Measurements from ENCODE around the gene PACRG.

The PACRG gene

DNA sequence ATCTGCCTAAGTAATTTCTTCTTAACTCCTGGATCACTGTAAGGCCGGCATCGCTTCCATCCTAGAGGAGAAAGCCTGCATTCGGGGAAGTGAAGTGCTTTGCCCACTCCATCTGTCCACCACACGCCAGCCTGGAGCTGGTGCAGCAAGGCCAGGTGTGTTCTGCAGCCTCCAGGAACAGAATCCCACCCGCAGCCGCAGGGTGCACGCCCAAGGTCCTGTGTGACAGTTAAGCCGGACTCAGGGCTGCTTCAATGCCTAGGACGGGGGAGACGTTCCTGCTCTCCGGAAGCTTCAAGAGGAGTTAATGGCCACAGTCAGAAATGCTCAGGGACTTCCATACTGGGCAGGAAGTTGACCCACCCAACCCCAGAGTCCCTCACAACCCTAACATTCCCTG lies 600.6 kb downstream of the PACRG start:
- Histone ChIP-seq H3K27ac (no peak overlapping the region), H3K9ac (no peak overlapping the region), H3K4me2 (no peak overlapping the region), H4K20me1 (no peaks in the 10 kb centered on the region), H3K4me3 (no peak overlapping the region), H3K36me3 (no peaks in the 10 kb centered on the region), H3K9me3 (no peaks in the 10 kb centered on the region), H3K27me3 (no peaks in the 10 kb centered on the region), H3K4me1 (peaks cover 15% of the 10 kb centered on the region)
- no peak for TF ChIP-seq Cebpa-rat (IDR thresholded peaks at IDR 0.05)

DNA sequence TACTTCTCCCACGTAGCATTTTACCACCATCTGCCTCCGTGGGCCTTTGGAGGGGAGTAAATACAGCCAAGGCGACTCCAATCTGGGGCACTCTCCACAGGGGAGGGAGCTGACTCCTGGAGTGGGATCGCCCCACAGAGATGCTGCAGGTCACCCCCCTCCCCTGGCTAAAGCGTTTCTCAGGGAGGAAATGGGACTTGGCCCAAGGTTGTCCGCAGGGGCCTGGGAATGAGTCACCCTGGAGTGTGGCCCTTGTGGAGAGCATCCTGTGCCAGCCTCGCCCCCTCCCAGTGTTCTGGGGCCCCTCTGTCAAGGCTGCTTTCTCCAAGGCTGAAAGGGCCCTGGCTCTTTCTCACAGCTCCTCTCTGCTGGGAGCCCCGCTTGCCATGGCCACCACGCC lies 602.2 kb downstream of the PACRG start:
- Histone ChIP-seq H3K4me3 (no peak overlapping the region), H4K20me1 (no peaks in the 10 kb centered on the region), H3K27me3 (no peaks in the 10 kb centered on the region), H3K36me3 (no peaks in the 10 kb centered on the region), H3K27ac (no peak overlapping the region), H3K9ac (no peak overlapping the region), H3K9me3 (no peaks in the 10 kb centered on the region), H3K4me1 (peaks cover 14% of the 10 kb centered on the region), H3K4me2 (no peak overlapping the region)
- no peak for TF ChIP-seq Cebpa-rat (IDR thresholded peaks at IDR 0.05)

DNA sequence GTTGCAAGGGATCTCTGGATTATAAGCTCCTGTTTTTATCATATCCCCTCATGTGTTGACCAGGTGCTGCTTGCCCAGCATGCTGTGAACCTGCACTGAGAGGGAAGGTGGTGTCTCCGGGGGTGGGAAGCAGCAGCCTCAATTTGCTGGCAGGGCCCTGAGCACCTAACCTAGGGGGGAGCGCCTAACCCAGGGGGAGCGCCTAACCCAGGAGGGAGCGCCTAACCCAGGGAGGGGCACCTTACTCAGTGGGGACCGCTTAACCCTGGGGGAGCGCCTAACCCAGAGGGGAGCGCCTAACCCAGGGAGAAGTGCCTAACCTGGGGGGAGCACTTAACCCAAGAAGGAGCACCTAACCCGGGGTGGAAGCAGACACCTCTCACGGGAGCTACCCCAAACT lies 603.5 kb downstream of the PACRG start:
- Histone ChIP-seq H3K9me3 (no peaks in the 10 kb centered on the region), H3K27me3 (no peaks in the 10 kb centered on the region), H3K4me3 (no peak overlapping the region), H3K27ac (no peak overlapping the region), H3K4me1 (peaks cover 22% of the 10 kb centered on the region), H3K4me2 (no peak overlapping the region), H4K20me1 (no peaks in the 10 kb centered on the region), H3K9ac (no peak overlapping the region), H3K36me3 (no peaks in the 10 kb centered on the region)
- TF ChIP-seq Cebpa-rat (IDR thresholded peaks at IDR 0.05) = no peak

DNA sequence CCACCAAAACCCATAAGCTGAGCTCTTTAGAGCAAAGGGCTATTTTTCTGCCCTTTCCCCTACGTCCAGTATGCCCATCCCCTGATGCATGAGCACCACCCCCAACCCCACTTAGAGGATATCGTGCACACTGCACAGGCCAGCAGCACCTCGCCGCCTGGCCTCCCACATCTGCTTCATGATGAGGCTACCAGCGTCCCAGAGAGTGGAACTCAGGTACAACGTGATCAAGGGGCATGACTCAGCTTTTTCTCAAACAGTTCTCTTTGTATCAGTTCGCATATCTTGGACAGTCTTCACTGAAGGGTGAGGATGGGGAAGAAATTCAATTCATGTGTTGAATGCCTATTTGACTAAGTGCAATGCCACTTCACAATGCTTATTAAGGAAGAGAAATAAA lies 604.8 kb downstream of the PACRG start:
- no peak overlapping the region for H3K4me3 ChIP-seq
- TF ChIP-seq Cebpa-rat (IDR thresholded peaks at IDR 0.05) = no peak
- H3K27ac ChIP-seq = no peak overlapping the region
- H4K20me1 ChIP-seq = no peaks in the 10 kb centered on the region
- H3K4me2 ChIP-seq = no peak overlapping the region
- no peak overlapping the region for H3K9ac ChIP-seq
- no peaks in the 10 kb centered on the region for H3K27me3 ChIP-seq
- H3K9me3 ChIP-seq = no peaks in the 10 kb centered on the region
- peaks cover 26% of the 10 kb centered on the region for H3K4me1 ChIP-seq
- H3K36me3 ChIP-seq = no peaks in the 10 kb centered on the region

DNA sequence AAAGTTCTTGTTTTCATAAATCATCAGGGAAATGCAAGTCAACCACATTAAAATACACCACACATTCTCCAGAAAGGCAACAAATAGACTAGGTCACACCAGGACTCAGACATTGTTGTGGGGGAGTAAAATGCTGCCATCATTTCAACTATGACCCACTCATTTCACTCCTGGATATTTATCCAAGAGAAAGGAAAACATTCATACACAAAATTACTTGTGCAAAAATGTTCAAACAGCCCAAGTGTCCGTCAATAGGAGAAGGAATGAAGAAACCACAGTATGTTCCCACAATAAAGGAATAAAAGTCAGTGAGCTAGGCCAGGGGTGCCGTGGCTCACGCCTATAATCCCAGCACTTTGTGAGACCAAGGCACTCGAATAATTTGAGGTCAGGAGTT lies 605.3 kb downstream of the PACRG start:
- no peak overlapping the region for H3K4me2 ChIP-seq
- H3K4me1 ChIP-seq = peaks cover 29% of the 10 kb centered on the region
- TF ChIP-seq Cebpa-rat (IDR thresholded peaks at IDR 0.05) = no peak
- no peak overlapping the region for H3K27ac ChIP-seq
- H4K20me1 ChIP-seq = no peaks in the 10 kb centered on the region
- H3K9me3 ChIP-seq = no peaks in the 10 kb centered on the region
- no peak overlapping the region for H3K4me3 ChIP-seq
- no peaks in the 10 kb centered on the region for H3K27me3 ChIP-seq
- H3K9ac ChIP-seq = no peak overlapping the region
- H3K36me3 ChIP-seq = no peaks in the 10 kb centered on the region

DNA sequence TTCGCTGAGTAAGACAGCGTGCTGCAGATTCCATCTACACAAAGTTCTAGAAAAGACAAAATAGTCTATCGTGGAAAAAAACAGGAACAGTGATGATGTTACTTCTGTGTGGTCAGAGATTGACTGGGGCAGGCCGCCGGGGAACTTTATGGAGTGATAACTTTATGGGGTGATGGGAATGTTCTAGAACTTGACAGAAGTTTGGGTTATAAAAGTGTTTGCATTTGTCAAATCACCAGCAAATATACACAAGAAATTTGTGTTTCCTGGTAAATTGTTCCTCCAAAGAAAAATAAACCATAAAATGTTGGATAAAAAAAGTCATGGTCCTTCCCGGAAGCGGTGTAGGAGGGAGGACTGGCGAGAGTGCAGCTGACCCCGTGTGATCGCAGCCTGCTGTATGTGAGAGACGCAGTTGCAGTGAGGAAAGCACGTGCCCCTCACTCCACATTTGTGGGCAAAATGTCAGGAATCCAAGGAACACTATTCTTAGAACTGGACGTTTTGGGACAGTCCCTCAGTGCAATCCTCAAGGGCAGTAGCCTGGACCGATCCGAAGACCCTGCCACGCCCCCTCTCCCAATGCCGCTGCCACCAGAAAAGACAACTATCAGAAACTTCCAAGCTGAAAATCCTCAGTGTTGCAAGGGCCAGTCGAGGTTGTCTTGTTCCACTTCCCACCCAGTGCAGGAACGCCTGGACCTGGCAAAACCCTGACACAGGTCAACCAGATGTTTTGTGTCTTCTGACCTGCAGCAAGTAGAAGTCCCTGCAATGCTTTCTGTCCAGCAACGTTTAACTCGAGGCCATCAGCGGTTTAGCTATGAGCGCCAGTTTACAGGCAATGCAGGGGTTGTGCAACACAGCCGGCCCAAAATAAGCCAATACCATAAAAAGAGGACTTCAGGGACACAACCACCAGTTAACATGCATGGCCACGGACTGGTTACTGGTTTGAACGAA lies 606.2 kb downstream of the PACRG start:
- Histone ChIP-seq H3K27me3 (no peaks in the 10 kb centered on the region), H3K4me1 (peaks cover 39% of the 10 kb centered on the region), H3K9ac (no peak overlapping the region), H3K9me3 (no peaks in the 10 kb centered on the region), H3K36me3 (no peaks in the 10 kb centered on the region), H3K4me3 (no peak overlapping the region), H4K20me1 (no peaks in the 10 kb centered on the region), H3K4me2 (no peak overlapping the region), H3K27ac (no peak overlapping the region)
- TF ChIP-seq Cebpa-rat (IDR thresholded peaks at IDR 0.05) = no peak

DNA sequence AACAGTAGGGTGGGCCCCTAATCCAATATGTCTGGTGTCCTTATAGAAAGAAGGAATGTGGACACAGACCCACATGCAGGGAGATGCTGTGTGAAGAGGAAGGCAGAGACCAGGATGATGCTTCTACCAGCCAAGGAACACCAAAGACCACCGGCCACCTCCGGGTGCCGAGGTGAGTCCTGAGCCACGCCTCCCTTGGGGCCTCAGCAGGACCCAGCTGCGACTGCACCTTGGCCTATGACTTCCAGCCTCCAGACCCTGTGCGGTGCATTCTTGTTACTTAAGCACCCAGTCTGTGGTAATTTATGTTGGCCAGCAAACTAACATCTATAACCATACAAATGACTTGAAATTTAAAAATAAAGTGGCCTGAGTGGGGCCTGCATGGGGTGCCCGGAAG lies 607.3 kb downstream of the PACRG start:
- Histone ChIP-seq H3K4me2 (peak overlapping the region; percentile 86), H3K27me3 (no peaks in the 10 kb centered on the region), H4K20me1 (no peaks in the 10 kb centered on the region), H3K9me3 (no peaks in the 10 kb centered on the region), H3K9ac (peak overlapping the region; percentile 24; the same call in 1 of the 2 replicates), H3K36me3 (no peaks in the 10 kb centered on the region), H3K4me1 (peaks cover 47% of the 10 kb centered on the region), H3K4me3 (no peak overlapping the region), H3K27ac (peak overlapping the region; percentile 59)
- TF ChIP-seq Cebpa-rat (IDR thresholded peaks at IDR 0.05) = no peak

DNA sequence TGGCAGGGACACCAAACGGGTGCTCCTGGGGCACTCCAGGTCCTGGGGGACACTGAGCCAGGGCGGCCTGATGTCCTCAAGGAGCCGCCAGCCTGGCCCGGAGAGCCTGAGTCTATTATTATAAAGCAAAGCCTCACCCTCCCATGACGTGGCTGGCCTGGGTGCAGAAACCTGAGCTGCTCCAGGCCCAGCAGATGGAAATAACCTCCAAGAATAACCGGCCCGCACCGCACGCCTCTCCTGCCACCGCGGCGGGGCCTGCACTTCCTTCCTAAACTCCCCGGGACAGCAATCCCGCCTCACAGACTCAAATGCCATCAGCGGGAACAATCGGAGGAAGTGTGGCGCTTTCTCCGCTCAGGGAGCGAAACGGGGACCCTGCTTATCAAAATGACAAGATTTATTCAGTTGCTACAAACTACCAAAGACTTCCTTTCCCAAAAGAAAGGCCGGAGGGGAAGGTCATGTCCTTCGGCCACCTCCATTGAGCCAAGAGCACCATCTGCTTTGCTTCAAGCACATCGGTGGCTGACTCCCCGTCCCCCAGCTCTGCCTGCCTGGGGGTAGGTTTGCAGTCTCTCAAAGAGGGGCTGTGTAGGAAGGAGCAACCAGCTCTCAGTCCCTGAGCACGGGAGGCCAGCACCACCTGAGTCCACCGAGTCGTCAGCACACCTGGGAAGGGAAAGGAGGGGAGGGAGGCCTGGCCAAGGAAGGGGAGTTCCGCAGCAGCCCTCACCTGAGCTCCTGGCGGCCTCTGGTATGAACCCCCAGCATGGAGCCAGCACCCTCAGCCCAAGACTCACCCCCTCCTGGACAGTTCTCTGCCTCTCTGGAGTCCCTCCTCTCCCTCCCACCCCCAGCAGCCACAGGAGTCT lies 608.1 kb downstream of the PACRG start:
- no peaks in the 10 kb centered on the region for H4K20me1 ChIP-seq
- H3K4me2 ChIP-seq = peak overlapping the region; percentile 86
- peak overlapping the region; percentile 59 for H3K27ac ChIP-seq
- H3K9ac ChIP-seq = peak overlapping the region; percentile 24; the same call in 1 of the 2 replicates
- H3K4me3 ChIP-seq = peak overlapping the region; percentile 41; the same call in 1 of the 2 replicates
- TF ChIP-seq Cebpa-rat (IDR thresholded peaks at IDR 0.05) = no peak
- H3K27me3 ChIP-seq = no peaks in the 10 kb centered on the region
- H3K36me3 ChIP-seq = no peaks in the 10 kb centered on the region
- peaks cover 47% of the 10 kb centered on the region for H3K4me1 ChIP-seq
- H3K9me3 ChIP-seq = no peaks in the 10 kb centered on the region

DNA sequence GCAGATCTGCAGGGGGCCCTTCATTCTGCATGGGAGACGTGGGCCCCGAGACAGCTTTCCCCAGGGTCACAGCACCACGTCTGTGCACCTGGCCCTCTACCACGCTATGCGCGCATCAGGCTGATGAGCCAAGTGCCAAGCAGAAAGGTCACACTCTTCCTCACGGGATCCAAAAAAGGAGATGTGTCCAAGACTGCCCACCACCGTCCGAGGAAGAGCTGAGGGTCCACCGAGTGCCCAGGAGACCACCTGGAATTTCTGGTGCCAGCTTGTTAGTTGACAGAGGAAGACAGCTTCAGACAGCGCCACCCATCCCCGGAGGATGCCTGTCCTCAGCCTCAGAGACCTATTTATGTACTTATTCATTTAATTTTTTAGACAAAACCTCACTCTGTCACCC lies 609.2 kb downstream of the PACRG start:
- Histone ChIP-seq H3K4me2 (no peak overlapping the region), H3K27ac (no peak overlapping the region), H3K4me3 (no peak overlapping the region), H3K9me3 (no peaks in the 10 kb centered on the region), H3K4me1 (peaks cover 40% of the 10 kb centered on the region), H3K36me3 (no peaks in the 10 kb centered on the region), H4K20me1 (no peaks in the 10 kb centered on the region), H3K9ac (no peak overlapping the region), H3K27me3 (no peaks in the 10 kb centered on the region)
- no peak for TF ChIP-seq Cebpa-rat (IDR thresholded peaks at IDR 0.05)

DNA sequence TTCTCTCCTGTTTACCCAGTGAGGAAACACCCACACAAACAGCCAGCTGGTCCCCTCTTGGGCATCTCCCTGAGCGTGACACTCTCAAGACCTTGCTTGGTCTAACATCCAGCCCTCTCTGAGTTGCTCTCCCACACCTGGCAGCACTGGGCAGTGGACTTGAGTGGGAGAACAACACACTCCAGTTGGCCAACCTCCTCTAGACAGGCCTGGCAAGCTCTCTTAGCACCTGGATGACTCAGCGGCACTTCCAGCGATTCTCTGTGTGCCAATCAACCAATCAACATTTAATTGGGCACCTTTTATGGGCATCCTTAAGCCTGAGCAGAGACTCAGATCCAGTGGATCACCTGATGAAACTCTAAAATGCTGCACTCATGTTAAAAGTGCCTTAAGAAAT lies 610.2 kb downstream of the PACRG start:
- Histone ChIP-seq H4K20me1 (no peaks in the 10 kb centered on the region), H3K4me1 (peaks cover 39% of the 10 kb centered on the region), H3K4me3 (no peak overlapping the region), H3K27me3 (no peaks in the 10 kb centered on the region), H3K9me3 (no peaks in the 10 kb centered on the region), H3K36me3 (no peaks in the 10 kb centered on the region), H3K4me2 (peak overlapping the region; percentile 57; the same call in 1 of the 2 replicates), H3K9ac (no peak overlapping the region), H3K27ac (no peak overlapping the region)
- no peak for TF ChIP-seq Cebpa-rat (IDR thresholded peaks at IDR 0.05)

Measured in BLaER1 (cell line).